GM21723 (cell line): ENCODE results near the gene WIPI1.
"Not testable (repeated sequence)": the region's sequence is repeated elsewhere in the genome, so short reads cannot be mapped to it uniquely, and the experiment has no call there.

ENCODE experiments used
- ATAC-seq: cut with Tn5 transposase; IDR thresholded peaks from one replicate; pipeline ENCODE4 v1.9.1; 2021; ENCODE audit warnings: mild to moderate bottlenecking, moderate library complexity; ENCODE audit not compliant: unreplicated experiment

The WIPI1 gene

GRCh38 chr17:68418876-68419275 is 38.4 kb downstream of the WIPI1 start:
- ATAC-seq, result no peak

- no peak for ATAC-seq
Measured at GRCh38 chr17:68417317-68417716, 40.0 kb downstream of the WIPI1 start.

DNA sequence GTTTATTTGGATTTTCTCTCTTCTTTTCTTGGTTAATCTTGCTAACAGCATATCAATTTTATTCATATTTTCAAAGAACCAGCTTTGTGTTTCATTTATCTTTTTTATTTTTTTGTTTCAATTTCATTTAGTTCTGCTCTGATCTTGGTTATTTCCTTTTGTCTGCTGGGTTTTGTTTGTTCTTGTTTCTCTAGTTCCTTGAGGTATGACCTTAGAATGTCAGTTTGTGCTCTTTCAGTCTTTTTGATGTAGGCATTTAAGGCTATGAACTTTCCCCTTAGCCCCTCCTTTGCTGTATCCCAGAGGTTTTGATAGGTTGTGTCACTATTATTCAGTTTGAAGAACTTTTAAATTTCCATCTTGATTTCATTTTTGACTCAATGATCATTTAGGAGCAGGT is 42.4 kb downstream of the WIPI1 start:
- not testable (repeated sequence) for ATAC-seq

DNA sequence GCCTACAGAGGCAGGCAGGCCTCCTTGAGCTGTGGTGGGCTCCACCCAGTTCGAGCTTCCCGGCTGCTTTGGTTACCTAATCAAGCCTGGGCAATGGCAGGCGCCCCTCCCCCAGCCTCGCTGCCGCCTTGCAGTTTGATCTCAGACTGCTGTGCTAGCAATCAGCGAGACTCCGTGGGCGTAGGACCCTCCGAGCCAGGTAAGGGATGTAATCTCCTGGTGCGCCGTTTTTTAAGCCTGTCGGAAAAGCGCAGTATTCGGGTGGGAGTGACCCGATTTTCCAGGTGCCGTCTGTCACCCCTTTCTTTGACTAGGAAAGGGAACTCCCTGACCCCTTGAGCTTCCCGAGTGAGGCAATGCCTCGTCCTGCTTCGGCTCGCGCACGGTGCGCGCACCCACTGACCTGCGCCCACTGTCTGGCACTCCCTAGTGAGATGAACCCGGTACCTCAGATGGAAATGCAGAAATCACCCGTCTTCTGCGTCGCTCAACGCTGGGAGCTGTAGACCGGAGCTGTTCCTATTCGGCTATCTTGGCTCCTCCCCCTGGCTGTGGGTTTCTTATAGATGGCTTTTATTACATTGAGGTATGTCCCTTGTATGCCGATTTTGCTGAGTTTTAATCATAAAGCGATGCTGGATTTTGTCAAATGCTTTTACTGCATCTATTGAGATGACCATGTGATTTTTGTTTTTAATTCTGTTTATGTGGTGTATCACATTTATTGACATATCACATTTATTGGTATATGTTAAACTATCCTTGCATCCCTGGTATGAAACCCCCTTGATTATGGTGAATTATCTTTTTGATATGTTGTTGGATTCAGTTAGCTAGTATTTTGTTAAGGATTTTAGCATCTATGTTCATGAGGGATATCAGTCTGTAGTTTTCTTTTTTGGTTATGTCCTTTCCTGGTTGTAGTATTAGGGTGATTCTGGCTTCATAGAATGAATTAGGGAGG is 43.4 kb downstream of the WIPI1 start:
- peak; percentile 54 for ATAC-seq

DNA sequence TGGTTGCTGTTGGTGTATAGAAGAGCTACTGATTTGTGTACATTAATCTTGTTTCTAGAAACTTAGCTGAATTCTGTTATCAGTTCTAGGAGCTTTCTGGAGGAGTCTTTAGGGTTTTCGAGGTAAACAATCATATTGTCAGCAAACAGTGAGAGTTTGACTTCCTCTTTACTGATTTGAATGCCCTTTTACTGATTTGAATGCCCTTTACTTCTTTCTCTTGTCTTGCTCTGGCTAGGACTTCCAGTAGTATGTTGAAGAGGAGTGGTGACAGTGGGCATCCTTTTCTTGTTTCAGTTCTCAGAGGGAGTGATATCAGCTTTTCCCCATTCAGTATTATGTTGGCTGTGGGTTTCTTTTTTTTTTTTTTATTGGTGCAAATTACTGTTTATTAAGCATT is 49.6 kb downstream of the WIPI1 start:
- not testable (repeated sequence) for ATAC-seq

- not testable (repeated sequence) for ATAC-seq
Measured at GRCh38 chr17:68403837-68404236, 53.5 kb downstream of the WIPI1 start.

DNA sequence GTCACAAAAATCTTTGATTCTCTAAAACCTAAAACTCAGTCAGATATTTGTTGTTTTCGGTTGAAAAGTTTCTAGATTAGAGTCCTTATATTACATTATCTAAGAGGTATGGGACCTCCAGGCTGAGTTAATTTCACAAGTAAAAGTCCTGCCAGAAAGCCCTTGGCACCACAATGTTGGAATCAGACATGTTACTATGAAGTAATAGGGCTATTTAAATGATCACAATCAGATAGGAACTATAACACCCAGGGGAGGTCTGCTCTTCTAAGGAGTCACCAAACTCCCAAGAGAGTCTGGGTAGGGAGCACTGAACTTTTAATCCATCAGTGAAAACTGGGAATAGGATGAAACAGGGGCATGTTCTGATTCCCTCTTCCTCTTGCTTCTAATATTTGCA is 54.2 kb downstream of the WIPI1 start:
- ATAC-seq, result no peak

DNA sequence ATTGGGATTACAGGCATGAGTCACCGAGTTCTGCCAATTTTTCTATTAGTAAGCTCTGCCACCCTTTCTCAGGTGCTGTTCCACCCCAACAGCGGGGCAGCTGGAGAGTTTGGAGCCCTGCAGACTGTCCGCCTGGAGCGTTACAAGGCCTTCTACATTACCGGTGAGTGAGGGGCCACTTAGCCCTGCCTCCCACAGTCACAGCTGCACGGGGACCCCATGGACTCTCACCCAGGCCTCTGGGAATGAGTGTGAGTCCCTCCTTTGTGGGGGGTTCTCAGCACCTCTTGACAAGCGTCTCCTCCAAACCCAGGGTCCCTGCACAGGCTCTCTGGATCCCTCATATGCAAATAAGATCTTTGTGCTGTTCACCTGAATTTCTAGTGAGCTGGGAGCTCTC is 56.0 kb downstream of the WIPI1 start:
- no peak for ATAC-seq

DNA sequence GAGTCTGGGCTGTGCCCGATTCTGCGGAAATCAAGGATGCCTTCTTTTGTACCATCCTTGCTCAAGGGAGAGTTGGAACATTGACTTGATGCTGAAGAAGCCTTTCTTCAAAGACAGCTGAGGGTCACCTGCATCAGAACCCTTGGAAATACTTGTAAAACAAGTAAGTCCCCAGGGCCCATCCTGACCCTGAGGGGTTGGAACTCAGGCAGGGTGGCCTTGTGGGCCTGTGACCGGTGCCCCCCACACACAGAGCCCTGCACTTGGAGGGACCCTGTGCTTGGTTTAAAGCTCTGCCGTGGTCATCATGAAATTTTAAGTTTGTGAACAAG is 56.9 kb downstream of the WIPI1 start:
- no peak for ATAC-seq

- no peak for ATAC-seq
Measured at GRCh38 chr17:68399638-68400403, 57.5 kb downstream of the WIPI1 start.

DNA sequence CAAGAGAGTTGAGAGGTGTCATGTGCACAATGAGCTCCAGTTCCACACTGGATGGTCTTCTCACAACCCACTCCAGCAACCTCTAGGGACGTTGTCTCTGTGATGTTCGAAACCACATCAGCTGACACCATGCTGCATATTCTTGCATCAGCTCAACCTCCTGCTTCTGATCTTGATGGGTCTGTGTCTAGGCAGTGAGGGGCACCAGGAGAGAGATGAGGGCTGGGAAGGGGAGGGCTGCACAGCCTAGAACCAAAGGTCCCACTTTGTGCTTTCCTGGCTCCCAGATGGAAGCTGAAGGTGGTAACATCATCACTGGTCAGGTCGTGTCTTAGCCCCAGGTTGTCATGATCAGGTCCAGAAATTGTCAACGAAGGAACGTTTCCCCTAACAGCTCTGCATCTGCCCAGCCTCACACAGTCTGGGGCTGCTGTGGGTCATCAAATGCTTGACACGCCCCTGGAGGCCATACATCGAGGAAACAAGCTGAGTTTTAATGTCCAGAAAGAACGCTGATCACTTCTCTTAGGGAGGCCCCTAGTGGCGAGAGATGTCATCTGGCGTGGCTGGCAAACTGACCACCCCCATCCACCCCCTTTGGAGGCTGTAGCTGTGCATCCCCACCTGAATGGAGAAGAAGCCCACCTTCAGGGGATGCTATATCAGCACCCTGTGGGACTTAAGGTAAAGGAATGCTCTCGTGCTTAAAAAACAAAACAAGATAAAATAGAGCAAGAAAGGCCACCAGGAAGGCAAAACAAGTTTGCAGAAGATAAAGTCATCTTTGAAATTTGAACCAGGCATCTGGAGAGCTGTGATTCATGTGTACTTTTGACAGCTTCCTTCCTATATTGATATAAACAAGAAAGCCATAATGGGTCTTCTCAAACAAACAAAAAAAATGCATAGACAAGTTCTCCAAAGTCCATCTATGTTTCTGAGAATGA is 58.3 kb downstream of the WIPI1 start:
- peak; percentile 85 for ATAC-seq

- ATAC-seq, result no peak
Measured at GRCh38 chr17:68397108-68397536, 60.2 kb downstream of the WIPI1 start.

- ATAC-seq, result no peak
Measured at GRCh38 chr17:68396226-68397107, 60.8 kb downstream of the WIPI1 start.

DNA sequence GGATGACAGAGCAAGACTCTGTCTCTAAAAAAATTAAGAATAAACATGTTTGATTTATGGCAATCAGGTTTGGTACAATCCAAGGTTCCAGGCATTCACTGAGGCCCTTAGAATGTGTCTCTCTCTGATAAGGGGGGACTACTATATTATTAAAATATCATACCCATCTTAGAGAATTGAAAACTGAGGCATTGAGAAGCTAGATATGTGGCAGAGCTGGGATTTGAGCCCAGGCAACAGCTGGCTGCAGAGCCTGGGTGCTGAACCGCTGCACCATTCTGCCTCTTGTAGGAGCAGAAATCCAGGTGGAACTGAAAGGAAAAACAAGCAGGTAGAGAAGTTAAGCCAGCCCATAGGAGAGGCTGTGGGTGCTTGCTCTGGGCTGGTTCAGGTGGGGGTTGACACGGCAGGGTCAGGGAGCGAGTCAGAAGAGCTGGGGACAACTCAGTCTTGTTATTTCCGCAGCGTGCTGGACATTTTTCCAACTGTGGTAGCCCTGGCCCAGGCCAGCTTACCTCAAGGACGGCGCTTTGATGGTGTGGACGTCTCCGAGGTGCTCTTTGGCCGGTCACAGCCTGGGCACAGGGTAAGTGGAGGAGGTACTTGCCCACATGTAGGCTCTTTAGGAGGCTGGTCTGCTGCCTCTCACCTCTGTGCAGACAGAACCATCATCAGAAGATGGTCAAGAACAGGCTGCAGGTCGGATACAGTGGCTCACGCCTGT is 62.5 kb downstream of the WIPI1 start:
- ATAC-seq, result no peak

GRCh38 chr17:68391561-68392268 is 65.6 kb downstream of the WIPI1 start:
- no peak for ATAC-seq

- no peak for ATAC-seq
Measured at GRCh38 chr17:68390888-68391545, 66.3 kb downstream of the WIPI1 start.

- ATAC-seq, result no peak
Measured at GRCh38 chr17:68389041-68389440, 68.3 kb downstream of the WIPI1 start.
